Lung microvascular endothelial cell (primary cell): ENCODE measurements around the gene E2F8. TPM values are rescaled to one million over a fixed set of nuclear protein-coding genes. Genes with fewer than 3 reads are reported as not detected.

Experiments
- DNase-seq, 2 donors: peaks; one replicate each; pipeline versions ENCODE4 v3.0.0 to v3.0.0-alpha.2; 2010; ENCODE audit warnings: low read depth in 2 of 2
- total RNA-seq: library from RNA; depleted of rRNA; stranded (reverse); fragments of >200 nt; gene quantifications from 2 replicates; pipeline ENCODE4 v1.2.1, GENCODE V29; 2014

The E2F8 gene
- total RNA-seq, 1 donor from 2014 or later, result 0.20 TPM

GRCh38 chr11:19225123-19225522, 15.6 kb downstream of the E2F8 start:
- DNase-seq, result no peak

GRCh38 chr11:19220903-19221724, 19.6 kb downstream of the E2F8 start:
- peak in 1 of 2 donors; percentile 10 for DNase-seq

GRCh38 chr11:19218786-19219460, 21.8 kb downstream of the E2F8 start:
- DNase-seq, result no peak

- DNase-seq, result no peak
These were observed 22.5 kb downstream of the E2F8 start for GRCh38 chr11:19218216-19218615.

GRCh38 chr11:19216709-19217374, 23.9 kb downstream of the E2F8 start:
- peak in 1 of 2 donors; percentile 12 for DNase-seq

- no peak for DNase-seq
These were observed 24.7 kb downstream of the E2F8 start for GRCh38 chr11:19216021-19216420.

GRCh38 chr11:19209617-19210370, 31.0 kb downstream of the E2F8 start:
- DNase-seq, result no peak

- DNase-seq, result no peak
These were observed 31.7 kb downstream of the E2F8 start for GRCh38 chr11:19208959-19209546.

GRCh38 chr11:19208181-19208580, 32.6 kb downstream of the E2F8 start:
- no peak for DNase-seq

DNA sequence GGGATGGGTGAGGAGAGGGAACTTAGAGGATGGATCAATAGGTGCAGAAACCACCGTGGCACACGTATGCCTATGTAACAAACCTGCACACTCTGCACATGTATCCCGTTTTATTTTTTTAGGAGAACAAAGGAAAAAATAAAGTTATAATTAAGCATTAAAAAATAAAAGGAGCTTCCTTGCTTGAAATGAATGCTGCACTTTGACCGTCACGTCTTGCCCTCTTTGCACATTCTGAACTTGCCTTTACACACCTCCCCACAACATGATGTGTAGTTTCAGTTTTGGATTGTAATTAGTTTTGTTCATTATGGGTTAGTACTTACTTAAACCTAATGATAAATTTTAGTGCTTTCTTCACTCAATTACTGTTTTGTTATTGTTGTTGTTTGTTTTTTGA, 35.9 kb downstream of the E2F8 start:
- no peak for DNase-seq

- no peak for DNase-seq
These were observed 38.8 kb downstream of the E2F8 start, which contains the start of gene CSRP3 for GRCh38 chr11:19201737-19202605. Gene CSRP3, minus strand, starts transcription at chr11:19201983. Its CDS starts 9,535 bp downstream, at chr11:19192448.

DNA sequence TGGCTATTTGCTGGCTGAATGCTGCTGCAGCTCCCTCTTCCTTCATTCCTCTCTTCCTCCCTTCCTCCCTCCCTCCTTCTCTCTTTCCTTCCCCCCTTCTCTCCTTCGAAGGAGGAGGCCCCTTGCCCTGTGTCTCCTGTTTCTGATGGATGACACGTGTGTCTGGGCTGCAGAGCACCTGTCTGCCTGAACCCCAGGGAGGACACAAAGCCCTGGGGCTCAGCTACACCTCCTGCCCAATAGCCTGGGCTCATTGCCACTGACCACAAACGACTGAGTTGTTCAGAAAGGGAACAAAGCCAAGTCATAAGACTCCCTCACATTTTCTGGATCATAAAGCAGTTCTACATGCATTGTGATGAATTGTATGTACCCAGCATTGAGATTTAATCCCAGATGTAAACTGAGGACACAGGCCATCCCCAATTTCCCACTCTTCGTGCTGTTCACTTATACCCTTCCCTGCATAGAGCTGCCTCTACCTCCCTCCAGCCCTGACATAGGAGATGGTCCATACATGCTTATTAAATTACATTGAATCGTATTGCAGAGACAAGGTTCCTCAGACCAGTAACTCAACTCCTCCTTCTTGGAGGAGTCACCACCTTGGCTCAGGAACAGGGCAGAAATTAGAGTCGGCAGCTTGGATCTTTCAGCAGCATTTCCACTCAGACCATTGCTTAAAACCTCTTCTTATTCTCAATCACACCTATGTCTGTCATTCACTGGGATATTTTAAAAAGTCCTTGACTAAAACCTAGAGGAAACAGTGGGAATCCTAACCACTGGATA, 40.1 kb downstream of the E2F8 start:
- DNase-seq, result peak in 1 of 2 donors; percentile 64

GRCh38 chr11:19199771-19200170, 41.0 kb downstream of the E2F8 start:
- DNase-seq, result peak in 1 of 2 donors; percentile 73

DNA sequence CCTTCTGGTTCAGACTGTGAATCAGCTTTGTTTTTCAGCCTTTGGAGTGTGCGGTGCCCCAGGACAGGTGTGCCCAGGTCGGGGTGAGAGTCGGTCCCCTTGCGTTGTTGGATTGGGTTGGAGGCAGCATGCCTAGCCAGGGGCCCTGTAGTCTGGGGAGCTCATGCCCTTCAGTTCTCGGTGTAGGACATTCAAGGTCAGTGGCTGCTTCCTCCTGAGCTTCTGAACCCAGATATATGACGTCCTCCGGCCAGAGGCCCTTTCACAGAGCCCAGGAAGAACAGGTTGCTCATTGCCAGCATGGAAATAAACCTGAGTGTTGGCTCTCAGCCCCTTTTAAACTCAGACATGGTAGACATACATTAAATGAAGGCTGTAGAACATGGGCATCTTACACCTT, 41.7 kb downstream of the E2F8 start:
- no peak for DNase-seq

DNA sequence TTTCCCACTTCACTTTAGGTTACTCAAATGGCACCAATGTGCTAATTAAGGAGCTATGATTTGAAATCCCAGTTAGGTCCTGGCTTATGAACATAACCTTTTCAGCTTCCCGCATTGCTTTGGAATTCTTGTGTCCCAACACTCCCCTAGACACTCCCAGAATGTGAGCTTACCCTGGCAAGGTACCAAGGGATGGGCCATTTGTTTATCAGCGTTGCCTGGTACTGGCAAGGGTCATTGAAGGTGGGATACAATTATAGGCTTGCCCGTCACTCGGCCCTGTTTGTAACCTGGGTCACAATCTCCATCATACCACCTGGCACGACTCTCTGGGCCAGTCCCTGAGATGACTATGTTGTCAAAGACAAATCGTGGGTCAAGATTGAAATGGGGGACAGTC, 44.3 kb downstream of the E2F8 start:
- DNase-seq, result no peak

DNA sequence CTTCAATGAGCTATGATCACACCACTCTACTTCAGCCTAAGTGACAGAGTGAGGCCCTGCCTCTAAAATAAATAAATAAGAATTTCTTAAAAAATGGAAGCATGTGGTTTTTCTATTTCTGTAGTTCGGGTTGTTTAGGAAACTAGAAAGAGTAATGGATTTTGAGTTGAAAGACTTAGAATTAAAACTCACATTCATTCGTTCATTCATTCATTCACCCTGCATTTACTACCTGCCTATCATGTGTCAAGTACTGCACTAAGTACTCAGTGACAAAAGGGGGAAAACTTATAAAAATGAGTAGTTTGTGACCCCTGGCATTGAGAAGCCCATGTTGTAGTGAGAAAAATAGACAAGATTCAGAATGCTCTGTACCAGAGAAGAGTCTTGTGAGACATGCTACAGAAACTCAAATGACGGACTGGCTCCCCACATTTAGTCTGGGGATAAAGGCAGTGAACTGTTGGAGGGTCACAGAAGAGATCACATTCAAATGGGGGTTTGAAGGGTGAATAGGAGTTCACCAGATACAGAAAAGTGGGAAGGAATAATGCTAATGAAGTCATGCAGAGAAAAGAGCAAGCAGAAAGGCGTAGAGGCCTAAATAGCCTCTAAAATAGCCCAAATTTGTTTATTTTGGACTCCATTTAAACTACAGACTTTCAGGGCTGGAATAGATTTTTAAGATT, 46.0 kb downstream of the E2F8 start:
- no peak for DNase-seq

- DNase-seq, result peak in 1 of 2 donors; percentile 49
These were observed 46.8 kb downstream of the E2F8 start for GRCh38 chr11:19193916-19194315.

DNA sequence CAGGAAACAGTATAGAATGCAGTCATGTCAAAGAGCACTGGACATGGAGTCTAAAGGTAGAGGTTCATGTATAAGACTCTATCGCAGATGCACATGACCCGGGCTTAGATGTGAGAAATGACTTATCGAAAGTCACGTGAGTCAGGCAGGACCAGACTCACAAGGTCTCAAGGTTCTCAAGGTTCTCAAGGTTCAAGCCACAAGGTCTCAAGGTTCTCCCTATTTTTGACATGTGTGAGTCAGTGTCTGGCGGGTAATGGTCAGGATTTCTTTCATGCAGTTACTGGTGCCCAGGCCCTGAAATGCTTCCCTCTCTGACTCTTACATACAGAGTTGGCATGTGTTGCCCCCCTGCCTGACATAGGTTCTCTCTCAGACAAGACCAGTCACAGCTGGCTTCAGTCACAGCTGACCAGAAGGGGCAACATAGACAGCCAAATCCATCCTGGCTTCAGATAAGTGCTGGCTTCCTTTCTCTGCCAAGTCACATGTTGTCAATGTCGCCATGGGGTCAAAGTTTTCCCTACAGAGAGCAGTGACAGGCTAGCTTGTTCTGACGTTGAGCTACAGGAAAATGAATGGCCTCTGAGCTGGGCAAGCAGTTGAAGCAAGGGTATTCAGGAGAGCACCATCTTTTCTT, 49.1 kb downstream of the E2F8 start:
- peak in 1 of 2 donors; percentile 81 for DNase-seq
